Mesendoderm (in vitro differentiated cells): Measurements from ENCODE around the gene RRAD.

Source experiments
- DNase-seq: peaks from one replicate; pipeline ENCODE4 v3.0.0; 2013
- H2AK5ac ChIP-seq: 2 replicates; pipeline ENCODE4 v1.6.1; 2013; ENCODE audit warnings: low read length, inconsistent platforms
- H2BK120ac ChIP-seq: 2 replicates; pipeline ENCODE4 v1.6.1; 2013; ENCODE audit warnings: low read depth, mild to moderate bottlenecking, low read length, moderate library complexity, mixed read lengths
- H2BK15ac ChIP-seq: replicated peaks from 2 replicates; pipeline ENCODE4 v1.6.1; 2013; ENCODE audit warnings: low read depth, mild to moderate bottlenecking, moderate library complexity
- H2BK5ac ChIP-seq: 2 replicates; pipeline ENCODE4 v1.6.1; 2013; ENCODE audit warnings: low read length, inconsistent platforms
- H3K18ac ChIP-seq: 2 replicates; pipeline ENCODE4 v1.6.1; 2013; ENCODE audit warnings: mild to moderate bottlenecking, low read length, mixed read lengths
- H3K23ac ChIP-seq: one replicate; pipeline ENCODE4 v1.6.1; 2013; ENCODE audit warnings: low read length
- H3K27ac ChIP-seq: 2 replicates; pipeline ENCODE4 v1.5.1; 2013; ENCODE audit warnings: low read depth, mild to moderate bottlenecking, inconsistent platforms, low read length, moderate library complexity
- H3K27me3 ChIP-seq: 2 replicates; pipeline ENCODE4 v1.6.1; 2013; ENCODE audit warnings: low read length, control low read depth, mild to moderate bottlenecking, inconsistent platforms; ENCODE audit not compliant: insufficient read depth, poor library complexity
- H3K36me3 ChIP-seq: 2 replicates; pipeline ENCODE4 v1.6.1; 2013; ENCODE audit warnings: low read length, inconsistent platforms; ENCODE audit not compliant: control insufficient read depth, insufficient read depth
- H3K4ac ChIP-seq: one replicate; pipeline ENCODE4 v1.6.1; 2013; ENCODE audit warnings: low read depth, mild to moderate bottlenecking, low read length, moderate library complexity
- H3K4me1 ChIP-seq: 2 replicates; pipeline ENCODE4 v1.6.1; 2013; ENCODE audit warnings: low read depth, low read length, inconsistent platforms; ENCODE audit not compliant: control insufficient read depth
- H3K4me2 ChIP-seq: 2 replicates; pipeline ENCODE4 v1.6.1; 2013; ENCODE audit warnings: low read length
- H3K4me3 ChIP-seq: 2 replicates; pipeline ENCODE4 v1.5.1; 2013; ENCODE audit warnings: mild to moderate bottlenecking, low read length
- H3K56ac ChIP-seq: one replicate; pipeline ENCODE4 v1.6.1; 2013; ENCODE audit warnings: low read length
- H3K79me1 ChIP-seq: 2 replicates; pipeline ENCODE4 v1.6.1; 2013; ENCODE audit warnings: low read length, inconsistent platforms
- H3K79me2 ChIP-seq: 2 replicates; pipeline ENCODE4 v1.6.1; 2013; ENCODE audit warnings: mild to moderate bottlenecking, low read length; ENCODE audit not compliant: control insufficient read depth, insufficient read depth
- H3K9ac ChIP-seq: 2 replicates; pipeline ENCODE4 v1.6.1; 2013; ENCODE audit warnings: low read length, inconsistent platforms
- H4K5ac ChIP-seq: one replicate; pipeline ENCODE4 v1.6.1; 2013; ENCODE audit warnings: low read length
- H4K8ac ChIP-seq: one replicate; pipeline ENCODE4 v1.6.1; 2013; ENCODE audit warnings: low read depth, mild to moderate bottlenecking, control low read depth, low read length, moderate library complexity
- WGBS: extraction: QIAGEN DNeasy Blood & Tissue Kit; methylation state at CpG from one replicate; pipeline ENCODE4 v1.1.7; 2013; ENCODE audit warnings: low lambda C conversion rate, missing lambda C conversion rate; ENCODE audit not compliant: insufficient coverage; ENCODE audit errors: extremely low coverage; 5-methylcytosine and 5-hydroxymethylcytosine counted together

RRAD gene

DNA sequence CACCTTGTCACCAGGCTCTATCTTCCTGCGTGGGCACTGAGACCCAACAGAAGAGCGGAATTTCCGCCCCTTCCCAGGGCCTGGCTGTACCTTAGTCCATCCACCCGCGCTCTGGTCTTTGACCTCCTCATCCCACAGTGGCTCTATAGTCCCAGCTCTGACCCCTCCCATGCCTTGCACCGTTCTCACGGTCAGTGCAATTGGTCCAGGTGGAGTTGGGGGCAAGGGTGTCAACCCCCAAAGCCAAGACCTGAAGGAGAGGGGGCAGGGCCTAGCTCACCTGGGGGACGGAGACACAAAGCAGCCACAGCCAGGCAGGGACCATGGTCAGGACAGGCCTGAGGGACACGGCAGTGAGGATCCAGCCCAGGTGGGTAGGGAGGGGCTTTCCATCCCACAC lies 7.6 kb downstream of the RRAD start:
- Histone ChIP-seq H3K4ac (no peak overlapping the region), H2BK120ac (no peak overlapping the region), H3K79me2 (no peaks in the 10 kb centered on the region), H3K79me1 (no peaks in the 10 kb centered on the region), H3K4me1 (no peaks in the 10 kb centered on the region), H3K9ac (no peak overlapping the region), H3K27ac (no peak overlapping the region), H3K4me3 (no peak overlapping the region), H3K27me3 (no peaks in the 10 kb centered on the region), H2BK5ac (no peak overlapping the region), H3K4me2 (no peak overlapping the region), H2AK5ac (no peak overlapping the region), H2BK15ac (no peak overlapping the region), H4K8ac (no peak overlapping the region), H4K5ac (no peak overlapping the region), H3K18ac (no peak overlapping the region), H3K56ac (no peak overlapping the region), H3K36me3 (no peaks in the 10 kb centered on the region), H3K23ac (no peak overlapping the region)
- no CpG with 5 or more reads among the region's 9 CpGs for WGBS
- DNase-seq, result no peak

DNA sequence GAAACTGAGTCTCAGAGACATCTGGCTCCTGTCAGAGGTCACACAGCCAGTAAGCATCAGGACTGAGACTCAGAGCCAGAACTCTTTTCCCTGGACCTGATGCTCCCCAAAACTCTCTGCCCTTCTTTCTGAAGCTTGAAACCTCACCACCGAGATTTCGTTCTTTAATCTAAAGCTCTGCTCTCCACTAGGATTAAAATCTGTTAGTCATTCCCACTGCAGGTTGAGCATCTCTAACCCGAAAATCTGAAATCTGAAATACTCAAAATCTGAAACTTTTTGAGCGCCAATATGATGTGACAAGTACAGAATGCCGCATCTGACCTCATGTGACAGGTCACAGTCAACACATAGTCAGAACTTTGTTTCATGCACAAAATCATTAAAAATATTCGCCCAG lies 8.8 kb downstream of the RRAD start:
- no peak overlapping the region for H3K4me3 ChIP-seq
- no peak overlapping the region for H3K27ac ChIP-seq
- H3K18ac ChIP-seq, result no peak overlapping the region
- H4K8ac ChIP-seq, result no peak overlapping the region
- no peaks in the 10 kb centered on the region for H3K79me1 ChIP-seq
- no peak overlapping the region for H3K9ac ChIP-seq
- H3K56ac ChIP-seq, result no peak overlapping the region
- no peak overlapping the region for H2BK120ac ChIP-seq
- no peak overlapping the region for H2BK5ac ChIP-seq
- DNase-seq, result no peak
- no peak overlapping the region for H3K4ac ChIP-seq
- H2AK5ac ChIP-seq, result no peak overlapping the region
- H4K5ac ChIP-seq, result no peak overlapping the region
- no CpG with 5 or more reads among the region's 6 CpGs for WGBS
- no peaks in the 10 kb centered on the region for H3K4me1 ChIP-seq
- H3K4me2 ChIP-seq, result no peak overlapping the region
- no peak overlapping the region for H2BK15ac ChIP-seq
- no peak overlapping the region for H3K23ac ChIP-seq
- H3K79me2 ChIP-seq, result no peaks in the 10 kb centered on the region
- no peaks in the 10 kb centered on the region for H3K27me3 ChIP-seq
- no peaks in the 10 kb centered on the region for H3K36me3 ChIP-seq

DNA sequence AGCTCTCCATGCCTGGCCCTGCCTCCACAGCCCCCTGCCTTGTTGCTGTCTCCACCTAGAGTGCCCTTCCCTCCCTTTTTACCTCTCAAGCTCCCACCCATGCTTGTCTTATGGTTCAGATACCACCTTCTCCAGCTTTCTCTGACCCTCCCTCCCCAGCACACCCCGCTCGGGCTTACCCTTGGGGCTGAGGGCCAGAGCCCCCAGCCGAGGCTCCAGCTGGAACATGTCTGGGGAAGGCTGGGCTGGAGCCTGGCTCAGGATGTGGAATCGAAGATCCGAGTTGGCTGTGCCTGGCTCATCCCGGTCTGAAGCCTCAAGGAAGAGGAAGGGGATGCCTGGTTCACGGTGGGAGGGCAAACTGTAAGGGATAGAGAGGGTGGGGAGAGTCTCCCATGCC lies 10.3 kb downstream of the RRAD start:
- no peak overlapping the region for H2BK120ac ChIP-seq
- DNase-seq, result no peak
- H2BK5ac ChIP-seq, result no peak overlapping the region
- H3K4me1 ChIP-seq, result no peaks in the 10 kb centered on the region
- H2BK15ac ChIP-seq, result no peak overlapping the region
- no peak overlapping the region for H3K4ac ChIP-seq
- no peak overlapping the region for H4K8ac ChIP-seq
- no peak overlapping the region for H3K4me3 ChIP-seq
- no peak overlapping the region for H3K9ac ChIP-seq
- no peak overlapping the region for H4K5ac ChIP-seq
- H3K56ac ChIP-seq, result no peak overlapping the region
- no CpG with 5 or more reads among the region's 7 CpGs for WGBS
- H3K79me2 ChIP-seq, result no peaks in the 10 kb centered on the region
- H3K27me3 ChIP-seq, result no peaks in the 10 kb centered on the region
- H3K79me1 ChIP-seq, result no peaks in the 10 kb centered on the region
- H3K27ac ChIP-seq, result no peak overlapping the region
- no peak overlapping the region for H3K18ac ChIP-seq
- H3K4me2 ChIP-seq, result no peak overlapping the region
- no peak overlapping the region for H3K23ac ChIP-seq
- no peak overlapping the region for H2AK5ac ChIP-seq
- H3K36me3 ChIP-seq, result no peaks in the 10 kb centered on the region

- no peak overlapping the region for H2BK120ac ChIP-seq
- H4K8ac ChIP-seq, result no peak overlapping the region
- H3K27ac ChIP-seq, result no peak overlapping the region
- H3K23ac ChIP-seq, result no peak overlapping the region
- no peaks in the 10 kb centered on the region for H3K4me1 ChIP-seq
- DNase-seq, result no peak
- no peak overlapping the region for H2BK15ac ChIP-seq
- no peak overlapping the region for H3K4me2 ChIP-seq
- no peaks in the 10 kb centered on the region for H3K79me1 ChIP-seq
- H2AK5ac ChIP-seq, result no peak overlapping the region
- no peak overlapping the region for H4K5ac ChIP-seq
- no peak overlapping the region for H3K4ac ChIP-seq
- H3K56ac ChIP-seq, result no peak overlapping the region
- no peak overlapping the region for H2BK5ac ChIP-seq
- no peak overlapping the region for H3K9ac ChIP-seq
- no peaks in the 10 kb centered on the region for H3K27me3 ChIP-seq
- H3K36me3 ChIP-seq, result no peaks in the 10 kb centered on the region
- no peak overlapping the region for H3K18ac ChIP-seq
- H3K79me2 ChIP-seq, result no peaks in the 10 kb centered on the region
- WGBS, result 100% methylated on average over 1 of the region's 7 CpGs
- no peak overlapping the region for H3K4me3 ChIP-seq
Measured at GRCh38 chr16:66914541-66914940, 10.8 kb downstream of the RRAD start.

DNA sequence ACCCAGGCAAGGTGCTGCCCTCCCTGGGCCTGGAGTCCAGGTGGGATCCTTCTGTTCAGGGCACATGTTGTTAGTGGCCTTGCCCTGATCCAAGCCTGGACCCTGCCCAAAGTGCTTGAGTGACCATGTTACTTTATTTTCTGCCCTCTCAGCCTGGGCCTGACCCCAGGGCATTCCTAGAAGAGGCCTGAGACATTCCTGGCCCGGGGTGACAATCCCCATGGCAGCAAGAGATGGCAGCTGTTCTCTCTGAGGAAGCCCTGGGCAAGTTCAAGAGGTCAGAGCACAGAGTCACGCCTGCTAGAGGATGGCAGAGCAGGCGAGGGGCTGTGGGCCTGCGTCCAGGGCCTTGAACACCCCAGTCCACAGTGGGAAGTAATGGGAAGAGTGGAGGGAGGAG lies 11.6 kb downstream of the RRAD start:
- H3K27ac ChIP-seq, result no peak overlapping the region
- no peaks in the 10 kb centered on the region for H3K79me2 ChIP-seq
- no peak overlapping the region for H4K8ac ChIP-seq
- H3K9ac ChIP-seq, result no peak overlapping the region
- H3K4me3 ChIP-seq, result no peak overlapping the region
- no peak overlapping the region for H3K56ac ChIP-seq
- no CpG with 5 or more reads among the region's 4 CpGs for whole genome bisulfite sequencing
- H2BK15ac ChIP-seq, result no peak overlapping the region
- no peak overlapping the region for H2AK5ac ChIP-seq
- H3K4ac ChIP-seq, result no peak overlapping the region
- no peak overlapping the region for H4K5ac ChIP-seq
- H3K36me3 ChIP-seq, result no peaks in the 10 kb centered on the region
- H3K23ac ChIP-seq, result no peak overlapping the region
- no peak overlapping the region for H2BK5ac ChIP-seq
- no peak overlapping the region for H3K4me2 ChIP-seq
- H3K4me1 ChIP-seq, result no peaks in the 10 kb centered on the region
- H2BK120ac ChIP-seq, result no peak overlapping the region
- no peak overlapping the region for H3K18ac ChIP-seq
- DNase-seq, result no peak
- no peaks in the 10 kb centered on the region for H3K79me1 ChIP-seq
- no peaks in the 10 kb centered on the region for H3K27me3 ChIP-seq

DNA sequence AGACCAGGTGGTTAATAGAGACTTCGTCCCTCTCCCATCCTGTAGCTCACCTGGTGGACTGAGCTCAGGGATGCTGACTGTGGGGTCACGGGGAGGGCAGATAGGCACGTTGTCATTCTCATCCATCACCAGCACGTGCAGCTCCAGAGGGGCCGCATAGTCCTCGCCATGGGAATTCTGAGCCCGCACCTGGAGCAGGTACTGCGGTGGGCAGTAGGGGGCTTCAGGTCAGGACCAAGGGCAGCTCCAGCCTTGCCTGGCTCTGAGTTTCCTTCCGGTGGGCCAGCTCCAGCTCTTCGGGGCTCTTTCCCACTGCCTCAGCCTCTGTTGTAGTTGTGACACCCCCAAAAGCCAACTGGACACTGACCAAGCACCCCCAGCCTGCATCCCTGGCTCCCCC lies 12.3 kb downstream of the RRAD start:
- H3K4ac ChIP-seq, result no peak overlapping the region
- no CpG with 5 or more reads among the region's 10 CpGs for WGBS
- no peaks in the 10 kb centered on the region for H3K27me3 ChIP-seq

More for the DNA sequence above, 12.3 kb downstream of the RRAD start:
- Histone ChIP-seq H3K18ac (no peak overlapping the region), H4K8ac (no peak overlapping the region), H3K27ac (no peak overlapping the region), H3K36me3 (no peaks in the 10 kb centered on the region), H3K4me1 (no peaks in the 10 kb centered on the region), H2BK15ac (no peak overlapping the region), H3K4me2 (no peak overlapping the region), H2BK120ac (no peak overlapping the region), H3K56ac (no peak overlapping the region), H3K79me1 (no peaks in the 10 kb centered on the region), H3K79me2 (no peaks in the 10 kb centered on the region), H3K9ac (no peak overlapping the region), H4K5ac (no peak overlapping the region), H3K4me3 (no peak overlapping the region), H2AK5ac (no peak overlapping the region), H2BK5ac (no peak overlapping the region), H3K23ac (no peak overlapping the region)
- DNase-seq, result peak; percentile 29
